Fibroblast of skin of left biceps (primary cell): Measurements from ENCODE around the gene PACS2.

Experiments
- DNase-seq, 2 experiments: peaks; one replicate each; pipeline ENCODE4 v3.0.0-alpha.2; 2013; ENCODE audit warnings: low read depth in 2 of 2

Gene PACS2

GRCh38 chr14:105420101-105420973, 105.8 kb downstream of the PACS2 start:
- DNase-seq, result no peak

- no peak for DNase-seq
Observed at GRCh38 chr14:105420974-105421674, 106.6 kb downstream of the PACS2 start.

DNA sequence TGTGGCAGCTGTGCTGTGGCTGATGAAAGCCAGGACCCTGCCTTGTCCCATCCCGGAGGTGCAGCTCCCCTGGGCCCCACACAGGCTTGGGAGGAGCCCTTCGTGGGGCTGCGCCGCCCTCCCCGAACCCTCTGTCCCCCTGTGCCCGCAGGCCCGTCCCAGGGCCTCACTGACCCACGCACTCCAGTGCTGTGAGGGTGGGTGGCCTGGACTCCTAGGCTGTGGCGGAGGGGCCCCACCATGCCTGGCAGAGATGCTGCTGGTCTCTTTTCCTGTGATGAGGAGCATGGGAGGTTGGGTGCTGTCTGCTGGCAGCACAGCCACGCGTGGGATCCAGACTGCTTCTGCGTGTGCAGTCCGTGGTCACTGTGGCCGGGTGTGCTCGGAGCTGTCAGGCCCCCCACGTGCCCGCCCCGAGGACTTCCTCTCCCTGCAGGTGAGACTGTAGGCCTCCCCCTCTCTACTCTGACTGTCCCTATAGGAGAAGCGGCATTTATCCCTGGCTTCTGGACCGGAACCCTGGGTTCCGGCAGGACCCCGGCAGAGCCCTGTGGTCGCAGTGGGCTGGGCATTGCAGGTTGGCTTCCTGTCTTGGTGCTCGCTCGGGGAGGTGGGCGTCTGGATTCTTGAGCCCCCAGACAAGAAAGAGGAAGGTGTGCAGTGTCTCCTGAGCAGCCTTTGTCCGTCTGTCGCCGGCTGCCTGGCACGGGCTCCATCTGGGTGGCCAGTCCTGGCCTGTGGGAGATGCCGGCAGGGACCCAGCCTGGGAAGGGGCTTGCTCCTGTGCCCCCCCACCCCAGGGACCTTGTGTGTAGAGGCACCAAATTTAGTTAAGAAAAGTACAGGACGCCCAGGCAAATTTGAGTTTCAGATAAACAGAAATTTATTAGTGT, 107.4 kb downstream of the PACS2 start:
- no peak for DNase-seq

GRCh38 chr14:105422695-105423487, 108.3 kb downstream of the PACS2 start:
- DNase-seq, result no peak

GRCh38 chr14:105423488-105424195, 109.1 kb downstream of the PACS2 start:
- DNase-seq, result no peak

DNA sequence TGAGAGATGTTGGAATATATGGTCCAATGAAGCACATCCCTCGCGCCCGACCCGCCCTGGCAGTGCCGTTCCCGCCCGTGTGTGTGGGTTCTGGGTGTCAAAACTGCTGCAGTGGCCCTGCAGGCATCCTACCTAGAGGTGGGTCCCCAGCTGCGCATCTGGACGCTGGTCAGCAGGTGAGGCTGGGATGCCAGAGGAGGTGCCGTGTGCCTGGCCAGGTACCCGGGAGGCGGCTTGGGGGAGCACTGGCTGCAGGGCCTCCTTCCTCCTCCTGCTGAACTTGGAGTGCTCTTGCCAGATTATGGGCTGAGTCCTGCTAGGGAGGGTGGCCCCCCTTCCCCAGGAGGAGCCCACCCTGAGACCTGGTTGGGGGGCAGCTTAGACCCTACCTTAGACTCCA, 110.3 kb downstream of the PACS2 start:
- DNase-seq, result no peak

DNA sequence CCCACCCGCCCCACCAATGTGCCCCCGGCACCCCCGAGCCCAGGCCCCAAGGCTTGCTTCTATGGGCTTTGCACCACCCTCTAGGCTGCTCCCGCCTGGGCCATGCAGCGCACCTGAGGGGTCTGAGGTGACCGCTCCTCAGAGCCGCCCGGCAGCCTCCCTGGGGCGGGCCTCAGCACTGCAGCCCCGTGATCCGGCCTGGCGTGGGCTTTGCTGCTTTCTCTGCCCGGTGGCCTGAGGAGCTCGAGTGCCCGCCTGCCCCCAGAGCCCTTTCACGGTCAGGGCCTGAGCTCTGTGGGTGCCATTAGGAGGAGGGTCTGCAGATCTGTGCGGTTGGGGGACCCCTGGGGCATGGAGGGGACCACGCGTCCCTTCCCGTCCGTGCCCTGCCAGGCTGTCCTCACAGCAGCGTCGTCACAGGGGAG, 111.3 kb downstream of the PACS2 start:
- no peak for DNase-seq

DNA sequence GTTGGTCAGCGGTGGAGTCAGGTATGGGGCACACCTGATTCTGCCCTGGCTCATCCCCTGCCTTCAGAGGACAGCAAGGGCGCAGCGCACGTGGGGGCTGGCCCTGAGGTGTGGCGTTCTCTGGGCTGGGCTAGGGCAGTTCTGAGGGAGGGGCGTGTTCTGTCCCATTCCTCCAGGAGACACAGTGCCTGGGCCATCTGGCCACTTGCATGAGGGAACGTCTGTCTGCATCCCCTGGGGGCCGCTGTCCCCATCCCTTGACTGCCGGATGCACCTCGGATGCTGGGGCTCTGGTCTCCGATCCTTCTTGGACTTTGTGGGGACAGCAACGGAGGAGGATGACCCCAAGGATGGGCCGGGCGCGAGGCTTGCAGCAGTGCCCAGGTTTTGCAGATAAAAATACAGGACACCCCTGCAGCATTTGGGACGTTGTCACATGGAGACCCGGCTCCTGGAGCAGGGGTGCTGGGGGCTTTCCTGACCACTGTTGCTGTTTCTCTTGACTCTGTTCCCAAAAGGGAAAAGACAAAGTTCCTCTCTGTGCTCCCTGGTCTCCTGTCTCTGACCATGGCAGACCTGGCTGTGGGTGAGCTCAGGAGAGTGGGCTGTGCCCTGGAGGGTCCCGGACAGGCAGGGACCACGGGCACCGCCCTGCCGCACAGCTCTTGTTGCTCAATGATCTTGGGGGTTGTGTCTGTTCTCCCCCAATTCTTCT, 112.0 kb downstream of the PACS2 start:
- DNase-seq, result no peak

DNA sequence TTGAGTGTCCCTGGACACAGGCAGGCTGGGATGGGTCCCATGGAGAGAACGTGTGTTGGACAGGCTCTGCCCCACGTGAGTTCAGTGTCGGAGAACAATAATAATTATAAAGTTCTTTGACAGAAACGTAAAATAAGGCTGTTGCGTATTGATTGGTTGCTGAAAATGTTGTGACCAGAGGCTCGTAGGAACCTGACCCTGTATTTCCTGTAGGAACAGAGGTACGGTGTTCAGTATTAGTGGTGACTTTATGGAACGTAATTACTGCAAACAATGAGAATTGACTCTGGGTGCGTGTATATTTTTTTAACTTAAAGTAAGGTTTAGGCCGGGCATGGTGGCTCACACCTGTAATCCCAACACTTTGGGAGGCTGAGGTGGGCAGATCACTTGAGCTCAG, 112.9 kb downstream of the PACS2 start:
- DNase-seq, result no peak

GRCh38 chr14:105427936-105428485, 113.5 kb downstream of the PACS2 start:
- no peak for DNase-seq

GRCh38 chr14:105430042-105430441, 115.5 kb downstream of the PACS2 start:
- no peak for DNase-seq

- peak in 1 of 2 experiments; percentile 8 for DNase-seq
Observed at GRCh38 chr14:105430565-105430964, 116.0 kb downstream of the PACS2 start.

DNA sequence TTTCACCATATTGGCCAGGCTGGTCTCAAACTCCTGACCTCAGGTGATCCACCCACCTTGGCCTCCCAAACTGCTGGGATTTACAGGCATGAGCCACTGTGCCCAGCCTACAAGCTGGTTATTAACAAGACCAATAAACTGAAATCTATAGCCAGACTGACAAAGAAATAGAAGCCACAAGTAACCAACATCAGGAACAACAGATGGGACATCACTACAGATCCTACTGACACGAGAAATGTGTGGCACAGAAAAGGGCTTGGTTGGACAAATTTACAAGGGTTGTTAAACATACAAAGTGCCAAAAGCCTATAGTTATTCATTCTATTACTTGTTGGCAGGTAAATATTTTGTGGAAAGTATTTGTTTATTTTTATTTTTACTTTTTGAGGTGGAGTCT, 116.7 kb downstream of the PACS2 start:
- no peak for DNase-seq

DNA sequence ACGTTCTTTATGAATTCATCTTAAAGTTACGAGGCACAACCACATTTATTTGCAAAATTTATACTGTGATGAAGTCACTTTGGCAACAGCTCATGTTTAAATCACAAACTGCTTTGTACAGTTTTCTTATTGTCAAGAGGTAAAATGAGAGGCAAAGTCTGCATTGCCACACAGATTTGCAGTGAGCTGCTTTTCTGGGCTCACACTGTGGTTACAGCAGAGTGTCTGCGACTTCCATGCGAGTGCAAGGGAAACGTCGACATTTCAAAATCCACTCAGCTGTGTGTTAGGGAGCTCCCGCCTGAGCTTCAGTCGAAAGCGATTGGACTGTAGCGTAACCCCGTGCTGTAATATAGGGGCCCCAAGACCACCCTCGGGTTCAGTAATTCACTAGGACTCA, 118.1 kb downstream of the PACS2 start:
- DNase-seq, result no peak

DNA sequence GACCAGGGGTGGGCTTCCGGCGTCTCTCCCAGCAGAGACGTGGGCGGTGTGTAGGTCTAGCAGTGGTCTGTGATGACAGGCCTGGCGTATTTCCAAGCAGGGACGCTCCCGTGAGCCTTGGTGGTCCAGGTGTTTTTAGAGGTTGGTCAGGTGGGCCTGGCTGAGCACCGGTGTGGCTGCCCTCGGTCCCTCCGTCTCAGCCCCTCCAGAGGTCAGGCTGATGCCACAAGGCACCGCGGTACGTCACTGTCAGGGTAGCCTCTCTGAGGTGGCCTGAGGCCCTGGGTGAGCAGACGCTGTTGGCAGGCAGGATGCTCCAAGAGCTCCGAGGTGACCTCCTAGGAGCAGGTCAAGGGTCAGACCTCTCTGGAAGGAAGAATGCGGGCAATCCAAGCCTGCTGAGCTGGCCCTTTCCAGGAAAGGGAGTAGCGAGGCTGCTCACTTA, 118.6 kb downstream of the PACS2 start:
- DNase-seq, result no peak

- DNase-seq, result no peak
Observed at GRCh38 chr14:105436402-105436801, 121.9 kb downstream of the PACS2 start.

DNA sequence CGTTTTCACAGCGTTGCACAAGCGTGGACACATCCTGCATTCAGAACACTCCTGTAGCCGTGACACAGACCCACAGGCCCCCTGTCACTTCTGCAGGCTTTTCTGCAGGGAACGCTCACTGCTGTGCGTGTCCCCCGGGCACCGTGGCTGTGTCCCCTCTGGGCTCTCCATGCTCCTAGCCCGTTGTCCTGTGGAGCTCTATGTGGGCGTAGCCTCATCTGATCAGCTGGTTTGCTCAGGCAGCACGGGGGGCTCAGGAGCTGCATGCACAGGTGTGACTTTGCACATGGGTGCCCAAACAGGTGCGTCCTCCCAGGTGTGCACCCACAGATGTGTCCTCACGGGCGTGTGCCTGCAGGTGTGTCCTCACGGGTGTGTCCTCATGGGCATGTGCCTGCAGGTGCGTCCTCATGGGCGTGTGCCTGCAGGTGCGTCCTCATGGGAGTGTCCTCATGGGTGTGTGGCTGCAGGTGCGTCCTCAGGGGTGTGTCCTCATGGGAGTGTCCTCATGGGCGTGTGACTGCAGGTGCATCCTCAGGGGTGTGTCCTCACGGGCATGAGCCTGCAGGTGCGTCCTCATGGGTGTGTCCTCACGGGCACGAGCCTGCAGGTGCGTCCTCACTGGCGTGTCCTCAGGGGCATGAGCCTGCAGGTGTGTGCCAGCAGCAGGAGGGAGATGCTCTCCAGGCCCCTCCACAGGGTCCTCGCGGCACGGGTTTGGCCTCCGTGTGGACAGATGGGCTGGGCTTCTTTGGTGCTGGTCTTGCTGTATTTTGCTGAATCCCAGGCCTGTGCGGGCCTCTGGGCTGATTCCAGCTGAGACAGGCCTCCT, 122.6 kb downstream of the PACS2 start:
- DNase-seq, result no peak

DNA sequence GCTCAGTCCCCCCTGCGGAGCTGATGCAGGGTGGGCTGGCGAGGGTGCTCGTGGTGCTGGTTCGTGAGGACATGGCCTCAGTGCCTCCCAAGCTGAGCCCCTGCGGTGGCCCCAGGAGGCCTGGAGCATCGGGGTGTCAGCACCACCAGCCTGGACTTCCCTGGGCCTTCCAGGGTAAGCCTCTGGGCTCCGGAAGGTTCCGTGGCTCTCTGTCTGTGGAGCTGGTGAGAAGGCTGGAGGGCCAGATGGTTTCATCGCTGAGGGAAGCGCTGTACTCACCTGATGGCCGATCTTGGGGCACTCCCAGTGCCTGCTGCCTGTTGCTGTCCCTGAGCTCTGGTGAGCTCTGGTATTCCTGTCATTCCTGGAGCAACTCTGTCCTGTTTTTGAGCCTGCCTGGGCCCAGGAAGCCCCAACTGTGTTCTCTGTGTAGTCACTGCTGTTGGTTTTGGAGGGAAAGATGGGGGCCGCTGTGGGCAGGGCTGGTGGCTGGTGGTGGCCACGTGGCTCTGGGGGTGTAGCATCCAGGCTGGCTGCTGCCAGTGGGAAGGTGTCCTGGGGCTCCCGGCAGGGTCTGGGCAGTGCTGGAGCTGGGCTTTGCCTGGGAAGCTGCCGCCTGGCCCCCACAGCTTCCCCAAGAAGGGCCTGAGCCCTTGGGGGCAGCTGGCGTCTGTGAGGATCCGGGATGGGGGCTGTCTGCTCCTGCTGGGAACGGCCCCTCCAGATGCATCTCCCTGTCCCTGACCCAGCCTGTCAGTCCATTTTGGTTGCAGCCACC, 123.4 kb downstream of the PACS2 start:
- DNase-seq, result no peak
